ENCODE data around the gene PAPLN.

The PAPLN gene

DNA sequence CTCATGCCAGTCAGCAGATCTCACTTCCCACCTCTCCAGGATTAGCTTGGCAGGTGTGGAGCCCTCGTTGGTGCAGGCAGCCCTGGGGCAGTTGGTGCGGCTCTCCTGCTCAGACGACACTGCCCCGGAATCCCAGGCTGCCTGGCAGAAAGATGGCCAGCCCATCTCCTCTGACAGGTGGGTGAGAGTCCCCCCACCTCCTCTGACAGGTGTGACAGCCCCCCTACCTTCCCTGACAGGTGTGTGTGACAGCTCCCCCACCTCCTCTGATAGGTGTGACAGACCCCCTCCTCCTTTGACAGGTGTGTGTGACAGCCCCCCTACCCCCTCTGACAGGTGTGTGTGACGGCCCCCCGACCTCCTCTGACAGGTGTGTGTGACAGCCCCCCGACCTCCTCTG, 26.3 kb downstream of the PAPLN start:
- TF ChIP-seq, protein P1, sequence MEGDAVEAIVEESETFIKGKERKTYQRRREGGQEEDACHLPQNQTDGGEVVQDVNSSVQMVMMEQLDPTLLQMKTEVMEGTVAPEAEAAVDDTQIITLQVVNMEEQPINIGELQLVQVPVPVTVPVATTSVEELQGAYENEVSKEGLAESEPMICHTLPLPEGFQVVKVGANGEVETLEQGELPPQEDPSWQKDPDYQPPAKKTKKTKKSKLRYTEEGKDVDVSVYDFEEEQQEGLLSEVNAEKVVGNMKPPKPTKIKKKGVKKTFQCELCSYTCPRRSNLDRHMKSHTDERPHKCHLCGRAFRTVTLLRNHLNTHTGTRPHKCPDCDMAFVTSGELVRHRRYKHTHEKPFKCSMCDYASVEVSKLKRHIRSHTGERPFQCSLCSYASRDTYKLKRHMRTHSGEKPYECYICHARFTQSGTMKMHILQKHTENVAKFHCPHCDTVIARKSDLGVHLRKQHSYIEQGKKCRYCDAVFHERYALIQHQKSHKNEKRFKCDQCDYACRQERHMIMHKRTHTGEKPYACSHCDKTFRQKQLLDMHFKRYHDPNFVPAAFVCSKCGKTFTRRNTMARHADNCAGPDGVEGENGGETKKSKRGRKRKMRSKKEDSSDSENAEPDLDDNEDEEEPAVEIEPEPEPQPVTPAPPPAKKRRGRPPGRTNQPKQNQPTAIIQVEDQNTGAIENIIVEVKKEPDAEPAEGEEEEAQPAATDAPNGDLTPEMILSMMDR (IDR thresholded peaks at IDR 0.05; ENCODE audit: low read depth, low read length, missing control alignments) = no peak
- DNase-seq (ENCODE audit: extremely low read depth, low read depth) = no peak
- H3K4me3 ChIP-seq (replicated peaks; ENCODE audit: low read depth, low read length) = no peak overlapping the region

DNA sequence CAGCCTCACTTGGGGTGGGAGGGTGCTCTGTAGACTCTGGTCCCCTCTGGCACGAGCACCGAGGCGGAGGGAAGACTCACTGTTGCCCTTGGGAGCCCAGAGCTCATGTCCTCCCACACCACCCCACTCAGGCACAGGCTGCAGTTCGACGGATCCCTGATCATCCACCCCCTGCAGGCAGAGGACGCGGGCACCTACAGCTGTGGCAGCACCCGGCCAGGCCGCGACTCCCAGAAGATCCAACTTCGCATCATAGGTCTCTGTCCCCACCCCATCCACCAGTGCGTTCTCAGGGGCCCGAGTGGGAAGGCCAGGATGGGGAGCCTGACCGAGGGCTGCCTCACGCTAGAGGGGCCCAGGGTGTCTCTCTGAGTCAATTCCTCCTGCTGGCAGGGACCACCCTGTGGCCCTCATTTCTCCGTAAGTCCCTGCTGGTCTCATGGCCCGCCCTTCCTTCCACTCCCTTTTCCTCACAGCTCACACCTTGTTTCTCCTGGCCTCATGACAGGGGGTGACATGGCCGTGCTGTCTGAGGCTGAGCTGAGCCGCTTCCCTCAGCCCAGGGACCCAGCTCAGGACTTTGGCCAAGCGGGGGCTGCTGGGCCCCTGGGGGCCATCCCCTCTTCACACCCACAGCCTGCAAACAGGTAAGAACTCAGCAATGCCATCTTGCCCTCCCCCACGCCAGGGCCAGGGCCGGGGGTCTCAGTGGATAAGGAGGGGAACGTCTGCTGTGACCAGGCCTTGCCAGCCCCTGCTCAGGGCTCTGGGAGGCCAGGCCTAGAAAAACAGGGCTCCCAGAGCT, 27.0 kb downstream of the PAPLN start:
- H3K4me3 ChIP-seq (replicated peaks; ENCODE audit: low read depth, low read length) = no peak overlapping the region
- DNase-seq (ENCODE audit: extremely low read depth, low read depth) = no peak
- TF ChIP-seq, protein P1 (IDR thresholded peaks at IDR 0.05; ENCODE audit: low read depth, low read length, missing control alignments) = no peak

GRCh38 chr14:73264885-73265720, 27.8 kb downstream of the PAPLN start:
- no peak for DNase-seq (ENCODE audit: extremely low read depth, low read depth)
- TF ChIP-seq, protein P1 (IDR thresholded peaks at IDR 0.05; ENCODE audit: low read depth, low read length, missing control alignments) = no peak
- no peak overlapping the region for H3K4me3 ChIP-seq (replicated peaks; ENCODE audit: low read depth, low read length)

DNA sequence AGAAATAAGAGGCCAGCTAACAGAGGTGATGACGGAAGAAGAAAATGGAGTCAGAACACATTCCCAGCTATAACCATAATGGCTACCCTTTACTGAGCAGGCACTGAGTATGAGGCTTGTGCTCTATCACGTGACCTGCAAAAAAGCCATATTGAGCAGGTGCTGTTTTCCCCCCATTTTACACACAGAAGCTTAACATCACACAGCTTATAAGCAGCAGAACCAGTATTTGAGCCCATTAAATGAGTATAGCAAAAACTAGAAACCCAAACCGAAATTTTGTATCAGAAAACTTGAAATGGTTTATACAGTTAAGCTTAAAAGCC, 28.4 kb downstream of the PAPLN start:
- no peak for DNase-seq (ENCODE audit: extremely low read depth, low read depth)
- TF ChIP-seq, protein P1 (IDR thresholded peaks at IDR 0.05; ENCODE audit: low read depth, low read length, missing control alignments) = no peak
- H3K4me3 ChIP-seq (replicated peaks; ENCODE audit: low read depth, low read length) = no peak overlapping the region

GRCh38 chr14:73266317-73266716, 29.0 kb downstream of the PAPLN start:
- TF ChIP-seq, protein P1 (IDR thresholded peaks at IDR 0.05; ENCODE audit: low read depth, low read length, missing control alignments) = no peak
- DNase-seq (ENCODE audit: extremely low read depth, low read depth) = no peak
- no peak overlapping the region for H3K4me3 ChIP-seq (replicated peaks; ENCODE audit: low read depth, low read length)

GRCh38 chr14:73267474-73267873, 30.2 kb downstream of the PAPLN start:
- TF ChIP-seq, protein P1 (IDR thresholded peaks at IDR 0.05; ENCODE audit: low read depth, low read length, missing control alignments) = no peak
- no peak overlapping the region for H3K4me3 ChIP-seq (replicated peaks; ENCODE audit: low read depth, low read length)

More at GRCh38 chr14:73267474-73267873, 30.2 kb downstream of the PAPLN start:
- DNase-seq (ENCODE audit: extremely low read depth, low read depth) = no peak
